Gastroesophageal sphincter (tissue), 3 donors: ENCODE measurements around the gene AIG1.

ENCODE experiments used
- CTCF ChIP-seq, 4 experiments: fragments of 200-600 bp in 2 of 4; fragments of 450-650 bp in 2 of 4; sonication (generic) in 1 of 4; IDR thresholded peaks; one replicate each; pipeline ENCODE4 v1.5.1; 2017 to 2019; ENCODE audit warnings: antibody characterized with exemption in 4 of 4, mild to moderate bottlenecking in 2 of 4, moderate library complexity in 2 of 4
- EP300 ChIP-seq: sonication (generic); formaldehyde crosslinking; IDR thresholded peaks from one replicate; pipeline ENCODE4 v1.6.1; 2017; ENCODE audit warnings: antibody characterized with exemption, mild to moderate bottlenecking

- TF ChIP-seq CTCF (IDR thresholded peaks at IDR 0.05) (no peak), EP300 (no peak)
Measured at GRCh38 chr6:143092768-143093167, 32.1 kb downstream of the AIG1 start.
